SK-N-SH (cell line): ENCODE data around the gene TFEB. TPM values are rescaled to one million over a fixed set of nuclear protein-coding genes. Genes with fewer than 3 reads are reported as not detected.

Experiments
- CTCF ChIA-PET: fragments of 300-600, 350-600 bp; formaldehyde crosslinking; extraction: SDS; loops from one replicate; lab custom pipeline; 2021; lab: Yijun Ruan, JAX
- POLR2A ChIA-PET: fragments of 350-600 bp; sonication (Branson Sonifier 250); formaldehyde crosslinking; extraction: SDS; loops from one replicate; lab custom pipeline; 2020; ENCODE audit warnings: antibody characterized with exemption, inconsistent platforms; lab: Yijun Ruan, JAX
- DNase-seq: peaks from one replicate; pipeline ENCODE4 v3.0.0; 2012
- H2AFZ ChIP-seq: fragments of 200-600 bp; sonication (generic); 2 replicates; pipeline ENCODE4 v1.8.1; 2016; ENCODE audit warnings: antibody characterized with exemption, mild to moderate bottlenecking, low read depth
- H3F3A ChIP-seq: fragments of 200-600 bp; sonication (generic); replicated peaks from 2 replicates; pipeline ENCODE3; 2016; ENCODE audit warnings: antibody characterized with exemption, mild to moderate bottlenecking; ENCODE audit not compliant: insufficient read depth
- H3K27ac ChIP-seq, 2 experiments: fragments of 200-500 bp in 1 of 2; fragments of 200-600 bp in 1 of 2; sonication (Bioruptor generic) in 1 of 2; sonication (generic), shearing (Covaris generic) in 1 of 2; 2 replicates each; pipeline versions ENCODE4 v1.5.1 to v1.6.1; 2014 to 2016; ENCODE audit warnings: low read depth in 2 of 2, inconsistent platforms in 1 of 2, low read length in 1 of 2, mild to moderate bottlenecking in 1 of 2, mixed read lengths in 1 of 2
- H3K27me3 ChIP-seq: fragments of 200-600 bp; sonication (generic), shearing (Covaris generic); 2 replicates; pipeline ENCODE4 v1.6.1; 2016; ENCODE audit warnings: mixed run types; ENCODE audit not compliant: insufficient read depth
- H3K36me3 ChIP-seq, 2 experiments: fragments of 200-500 bp in 1 of 2; fragments of 200-600 bp in 1 of 2; sonication (Bioruptor generic) in 1 of 2; sonication (generic) in 1 of 2; replicated peaks in 1 of 2; 2 replicates each; pipeline versions ENCODE3 to v1.5.1; 2014 to 2016; ENCODE audit warnings: low read length in 1 of 2, mild to moderate bottlenecking in 1 of 2; ENCODE audit not compliant: insufficient read depth in 2 of 2, control insufficient read depth in 1 of 2
- H3K4me1 ChIP-seq, 2 experiments: fragments of 200-500 bp in 1 of 2; fragments of 200-600 bp in 1 of 2; sonication (Bioruptor generic) in 1 of 2; sonication (generic), shearing (Covaris generic) in 1 of 2; 2 replicates each; pipeline versions ENCODE4 v1.5.1 to v1.6.1; 2014 to 2016; ENCODE audit warnings: low read depth in 1 of 2, low read length in 1 of 2, mixed run types in 1 of 2; ENCODE audit not compliant: insufficient read depth in 2 of 2, control insufficient read depth in 1 of 2
- H3K4me2 ChIP-seq: fragments of 200-600 bp; sonication (generic), shearing (Covaris generic); 2 replicates; pipeline ENCODE4 v1.6.1; 2017; ENCODE audit warnings: mixed run types
- H3K4me3 ChIP-seq, 2 experiments: fragments of 200-500 bp in 1 of 2; fragments of 200-600 bp in 1 of 2; sonication (Bioruptor generic) in 1 of 2; sonication (generic), shearing (Covaris generic) in 1 of 2; 2 replicates each; pipeline versions ENCODE4 v1.5.1 to v1.8.1; 2014 to 2016; ENCODE audit warnings: low read depth in 2 of 2, inconsistent platforms in 1 of 2, low read length in 1 of 2, mild to moderate bottlenecking in 1 of 2, mixed read lengths in 1 of 2, moderate library complexity in 1 of 2
- H3K79me2 ChIP-seq: fragments of 200-600 bp; sonication (generic); 2 replicates; pipeline ENCODE4 v1.8.1; 2017; ENCODE audit warnings: mild to moderate bottlenecking; ENCODE audit not compliant: insufficient read depth
- H3K9ac ChIP-seq: fragments of 200-600 bp; sonication (generic); 2 replicates; pipeline ENCODE4 v1.6.1; 2017; ENCODE audit warnings: mixed run types
- H3K9me2 ChIP-seq: fragments of 200-600 bp; sonication (generic); 2 replicates; pipeline ENCODE4 v1.6.1; 2017; ENCODE audit warnings: mixed run types
- H3K9me3 ChIP-seq: fragments of 200-600 bp; sonication (generic); 2 replicates; pipeline ENCODE4 v1.6.1; 2017; ENCODE audit warnings: mixed run types, mild to moderate bottlenecking, moderate library complexity
- H4K20me1 ChIP-seq: fragments of 200-600 bp; sonication (generic); 2 replicates; pipeline ENCODE4 v1.6.1; 2017; ENCODE audit warnings: mild to moderate bottlenecking, mixed run types; ENCODE audit not compliant: insufficient read depth
- CHD2 ChIP-seq: fragments of 150-350 bp; IDR thresholded peaks from 2 replicates; pipeline ENCODE4 v1.6.1; 2018; ENCODE audit warnings: low read length; ENCODE audit not compliant: partially characterized antibody
- ELF1 ChIP-seq: IDR thresholded peaks from 2 replicates; pipeline ENCODE4 v1.4.0; 2012
- EZH2phosphoT487 ChIP-seq: fragments of 200-600 bp; sonication (generic); IDR thresholded peaks from 2 replicates; pipeline ENCODE4 v1.6.1; 2017; ENCODE audit warnings: low read depth, mixed run types, mild to moderate bottlenecking, antibody characterized with exemption, moderate library complexity, borderline replicate concordance
- FOXM1 ChIP-seq: IDR thresholded peaks from 2 replicates; pipeline ENCODE4 v1.4.0; 2012; ENCODE audit warnings: low read depth, mild to moderate bottlenecking
- MAX ChIP-seq: IDR thresholded peaks from 2 replicates; pipeline ENCODE4 v1.4.0; 2012; ENCODE audit warnings: low read depth
- MEF2A ChIP-seq: IDR thresholded peaks from 2 replicates; pipeline ENCODE4 v1.4.0; 2012; ENCODE audit warnings: low read depth, borderline replicate concordance
- NFIC ChIP-seq: IDR thresholded peaks from 2 replicates; pipeline ENCODE4 v1.4.0; 2012; ENCODE audit warnings: borderline replicate concordance
- POLR2AphosphoS5 ChIP-seq: IDR thresholded peaks from 2 replicates; pipeline ENCODE4 v1.6.1; 2012; ENCODE audit warnings: low read depth, low read length
- RCOR1 ChIP-seq: fragments of 150-350 bp; IDR thresholded peaks from 2 replicates; pipeline ENCODE4 v1.6.1; 2017; ENCODE audit warnings: antibody characterized with exemption, low read length
- REST ChIP-seq: IDR thresholded peaks from 2 replicates; pipeline ENCODE4 v1.6.1; 2012; ENCODE audit warnings: mild to moderate bottlenecking, low read depth, low read length, moderate library complexity
- RXRA ChIP-seq: IDR thresholded peaks from 2 replicates; pipeline ENCODE4 v1.4.0; 2012; ENCODE audit warnings: low read depth, mild to moderate bottlenecking, borderline replicate concordance
- TEAD4 ChIP-seq: IDR thresholded peaks from 2 replicates; pipeline ENCODE4 v1.4.0; 2012; ENCODE audit warnings: mild to moderate bottlenecking, borderline replicate concordance; ENCODE audit not compliant: insufficient read depth
- YY1 ChIP-seq: IDR thresholded peaks from 2 replicates; pipeline ENCODE4 v1.4.0; 2012; ENCODE audit warnings: low read depth, mild to moderate bottlenecking
- ZBTB33 ChIP-seq: IDR thresholded peaks from 2 replicates; pipeline ENCODE4 v1.4.0; 2012; ENCODE audit warnings: low read depth, borderline replicate concordance
- WGBS: methylation state at CpG from one replicate; pipeline ENCODE4 v1.1.6; 2017; ENCODE audit warnings: low lambda C conversion rate; 5-methylcytosine and 5-hydroxymethylcytosine counted together
- polyA plus RNA-seq, 3 experiments: library from polyadenylated mRNA; depleted of rRNA; stranded (reverse); fragments of >200 nt; gene quantifications; 2 replicates each; pipeline ENCODE4 v1.2.3, GENCODE V29; 2012

The TFEB gene
- polyA plus RNA-seq, 1 of the 3 experiments (the other 2 are of a cell fraction), result 6.2 TPM

GRCh38 chr6:41783106-41783780 is 47.8 kb upstream of the TFEB start:
- no peak overlapping the region for H3K27ac ChIP-seq
- no peak overlapping the region for H3K4me2 ChIP-seq
- DNase-seq, result no peak
- H3K4me3 ChIP-seq, result no peak overlapping the region
- H3K9me2 ChIP-seq, result no peaks in the 10 kb centered on the region
- H3K36me3 ChIP-seq, result peaks cover 3 to 9% of the 10 kb centered on the region in 2 experiments
- H3K27me3 ChIP-seq, result no peaks in the 10 kb centered on the region
- H3K79me2 ChIP-seq, result peaks cover 19% of the 10 kb centered on the region
- no peaks in the 10 kb centered on the region for H3K9me3 ChIP-seq
- CTCF ChIA-PET, result interaction anchor here (1.2 to 8.9 kb wide), 4 partner anchors 48 to 261 kb away, joined by 3 to 118 read pairs (median 6); partner anchors contain the start of gene TFEB
- TF ChIP-seq RCOR1 (no peak), FOXM1 (no peak), ZBTB33 (no peak), EZH2phosphoT487 (no peak)
- peaks cover 14 to 23% of the 10 kb centered on the region in 2 experiments; a peak in 2 of 4 replicates for H3K4me1 ChIP-seq
- 78% methylated on average over 4 of the region's 6 CpGs for WGBS
- H4K20me1 ChIP-seq, result no peaks in the 10 kb centered on the region
- no peak overlapping the region for H3K9ac ChIP-seq
- H2AFZ ChIP-seq, result no peak overlapping the region
- peaks cover 7% of the 10 kb centered on the region for H3F3A ChIP-seq
- POLR2A ChIA-PET, result no interaction called here

GRCh38 chr6:41781366-41781730 is 45.9 kb upstream of the TFEB start:
- H3F3A ChIP-seq, result no peaks in the 10 kb centered on the region
- H3K9ac ChIP-seq, result peak overlapping the region; percentile 69
- no peaks in the 10 kb centered on the region for H3K27me3 ChIP-seq
- peaks cover 13% of the 10 kb centered on the region for H3K79me2 ChIP-seq
- peaks cover 14 to 23% of the 10 kb centered on the region in 2 experiments; a peak in 2 of 4 replicates for H3K4me1 ChIP-seq
- DNase-seq, result no peak
- H3K4me3 ChIP-seq, result peak overlapping the region; percentile 52 to 77
- ChIA-PET CTCF (interaction anchor here (0.7 to 8.9 kb wide), 8 partner anchors 11 to 413 kb away, joined by 3 to 118 read pairs (median 3); partner anchors contain the start of gene TFEB), POLR2A (interaction anchor here (1.6 kb wide), 1 partner anchor 48 kb away, joined by 8 read pairs; no protein-coding TSS in a partner anchor)
- H3K27ac ChIP-seq, result peak overlapping the region in 1 of 2 experiments; percentile 22; a peak in 3 of 4 replicates
- no peak overlapping the region for H2AFZ ChIP-seq
- no peak for TF ChIP-seq MEF2A
- no peak for TF ChIP-seq MAX
- TF ChIP-seq RXRA, result no peak
- TF ChIP-seq ELF1, result no peak
- no peak for TF ChIP-seq YY1
- no peak for TF ChIP-seq NFIC
- TF ChIP-seq REST, result no peak
- no peak for TF ChIP-seq POLR2AphosphoS5
- no peak for TF ChIP-seq TEAD4
- TF ChIP-seq FOXM1, result no peak
- no peak for TF ChIP-seq CHD2
- H3K9me2 ChIP-seq, result no peaks in the 10 kb centered on the region
- H3K4me2 ChIP-seq, result peak overlapping the region; percentile 99
- H3K9me3 ChIP-seq, result no peaks in the 10 kb centered on the region
- no peaks in the 10 kb centered on the region for H4K20me1 ChIP-seq
- 61% methylated on average over 3 of the region's 3 CpGs for WGBS
- peaks cover 8 to 15% of the 10 kb centered on the region in 2 experiments for H3K36me3 ChIP-seq
